IPS-15b (cell line): Measurements from ENCODE around the gene WDR33.

Experiments used
- H3K27me3 ChIP-seq: one replicate; pipeline ENCODE4 v1.6.1; 2013; ENCODE audit warnings: low read length; ENCODE audit not compliant: control insufficient read depth, insufficient read depth
- H3K36me3 ChIP-seq: one replicate; pipeline ENCODE4 v1.6.1; 2013; ENCODE audit warnings: low read length; ENCODE audit not compliant: control insufficient read depth, insufficient read depth
- H3K4me1 ChIP-seq: one replicate; pipeline ENCODE4 v1.6.1; 2013; ENCODE audit warnings: mild to moderate bottlenecking, low read length; ENCODE audit not compliant: control insufficient read depth, insufficient read depth
- H3K4me3 ChIP-seq: one replicate; pipeline ENCODE4 v1.5.1; 2013; ENCODE audit warnings: low read depth, low read length
- H3K9ac ChIP-seq: one replicate; pipeline ENCODE4 v1.6.1; 2013; ENCODE audit warnings: low read depth, mild to moderate bottlenecking, low read length
- H3K9me3 ChIP-seq: one replicate; pipeline ENCODE4 v1.6.1; 2013; ENCODE audit warnings: mild to moderate bottlenecking, low read length; ENCODE audit not compliant: control insufficient read depth, insufficient read depth

The WDR33 gene

GRCh38 chr2:127695491-127696472, 115.2 kb downstream of the WDR33 start:
- Histone ChIP-seq H3K36me3 (peaks cover 6% of the 10 kb centered on the region), H3K9ac (no peak overlapping the region), H3K4me1 (peaks cover 5% of the 10 kb centered on the region), H3K9me3 (no peaks in the 10 kb centered on the region), H3K4me3 (no peak overlapping the region), H3K27me3 (peaks cover 3% of the 10 kb centered on the region)

GRCh38 chr2:127694986-127695385, 116.0 kb downstream of the WDR33 start:
- H3K4me3 ChIP-seq = no peak overlapping the region
- H3K4me1 ChIP-seq = peaks cover 5% of the 10 kb centered on the region
- peaks cover 8% of the 10 kb centered on the region for H3K9me3 ChIP-seq
- no peak overlapping the region for H3K9ac ChIP-seq
- peaks cover 6% of the 10 kb centered on the region for H3K36me3 ChIP-seq
- H3K27me3 ChIP-seq = peaks cover 3% of the 10 kb centered on the region

- Histone ChIP-seq H3K4me3 (no peak overlapping the region), H3K27me3 (no peaks in the 10 kb centered on the region), H3K9me3 (peaks cover 8% of the 10 kb centered on the region), H3K36me3 (no peaks in the 10 kb centered on the region), H3K9ac (no peak overlapping the region), H3K4me1 (no peaks in the 10 kb centered on the region)
Observed at GRCh38 chr2:127690696-127691095, 120.3 kb downstream of the WDR33 start.

- no peak overlapping the region for H3K9ac ChIP-seq
- H3K36me3 ChIP-seq = no peaks in the 10 kb centered on the region
- peaks cover 8% of the 10 kb centered on the region for H3K9me3 ChIP-seq
- no peaks in the 10 kb centered on the region for H3K4me1 ChIP-seq
- H3K27me3 ChIP-seq = no peaks in the 10 kb centered on the region
- no peak overlapping the region for H3K4me3 ChIP-seq
Observed at GRCh38 chr2:127688405-127688804, 122.6 kb downstream of the WDR33 start.

- Histone ChIP-seq H3K4me1 (no peaks in the 10 kb centered on the region), H3K9ac (no peak overlapping the region), H3K4me3 (no peak overlapping the region), H3K27me3 (no peaks in the 10 kb centered on the region), H3K36me3 (no peaks in the 10 kb centered on the region), H3K9me3 (peaks cover 6% of the 10 kb centered on the region)
Observed at GRCh38 chr2:127685410-127686080, 125.4 kb downstream of the WDR33 start.

GRCh38 chr2:127683757-127684156, 127.2 kb downstream of the WDR33 start:
- Histone ChIP-seq H3K27me3 (peaks cover 2% of the 10 kb centered on the region), H3K36me3 (no peaks in the 10 kb centered on the region), H3K9ac (no peak overlapping the region), H3K9me3 (no peaks in the 10 kb centered on the region), H3K4me3 (no peak overlapping the region), H3K4me1 (no peaks in the 10 kb centered on the region)

GRCh38 chr2:127683056-127683455, 127.9 kb downstream of the WDR33 start:
- H3K4me1 ChIP-seq = no peaks in the 10 kb centered on the region
- no peak overlapping the region for H3K4me3 ChIP-seq
- no peaks in the 10 kb centered on the region for H3K9me3 ChIP-seq
- no peaks in the 10 kb centered on the region for H3K36me3 ChIP-seq
- no peak overlapping the region for H3K9ac ChIP-seq
- peaks cover 2% of the 10 kb centered on the region for H3K27me3 ChIP-seq

GRCh38 chr2:127681976-127682857, 128.8 kb downstream of the WDR33 start:
- Histone ChIP-seq H3K4me1 (no peaks in the 10 kb centered on the region), H3K9me3 (no peaks in the 10 kb centered on the region), H3K9ac (no peak overlapping the region), H3K4me3 (no peak overlapping the region), H3K36me3 (no peaks in the 10 kb centered on the region), H3K27me3 (peaks cover 9% of the 10 kb centered on the region)

GRCh38 chr2:127681288-127681804, 129.6 kb downstream of the WDR33 start:
- Histone ChIP-seq H3K9ac (no peak overlapping the region), H3K4me1 (no peaks in the 10 kb centered on the region), H3K9me3 (no peaks in the 10 kb centered on the region), H3K36me3 (no peaks in the 10 kb centered on the region), H3K4me3 (no peak overlapping the region), H3K27me3 (peaks cover 18% of the 10 kb centered on the region)

- Histone ChIP-seq H3K27me3 (peaks cover 23% of the 10 kb centered on the region), H3K9ac (no peak overlapping the region), H3K9me3 (no peaks in the 10 kb centered on the region), H3K4me3 (no peak overlapping the region), H3K36me3 (no peaks in the 10 kb centered on the region), H3K4me1 (no peaks in the 10 kb centered on the region)
Observed at GRCh38 chr2:127680706-127681287, 130.2 kb downstream of the WDR33 start.
